B cell (primary cell): Measurements from ENCODE around the gene YJU2. TPM values are rescaled to one million over a fixed set of nuclear protein-coding genes. Genes with fewer than 3 reads are reported as not detected.
A peak's percentile ranks its signal among the peaks of the same experiment; 100 is the strongest.

Experiments used
- ATAC-seq: fragments of 200-7000 bp; cut with Tn5 transposase; one replicate; pipeline ENCODE4 v1.10.0; 2021; ENCODE audit warnings: low read depth, mild to moderate bottlenecking, moderate number of reproducible peaks, moderate library complexity
- CTCF ChIA-PET: fragments of 350-600 bp; sonication (Branson Sonifier 250); formaldehyde crosslinking; loops from one replicate; lab custom pipeline; 2021; ENCODE audit warnings: antibody characterized with exemption, inconsistent platforms; lab: Charles Lee
- POLR2A ChIA-PET: fragments of 350-600 bp; sonication (Branson Sonifier 250); formaldehyde crosslinking; loops from one replicate; lab custom pipeline; 2021; ENCODE audit warnings: antibody characterized with exemption; lab: Charles Lee
- DNase-seq: peaks from one replicate; pipeline ENCODE4 v3.0.0; 2013
- H2AFZ ChIP-seq: 2 replicates; pipeline ENCODE4 v1.6.1; 2012; ENCODE audit warnings: mild to moderate bottlenecking, low read depth, low read length; ENCODE audit not compliant: insufficient read depth, poor library complexity, severe bottlenecking
- H3K27ac ChIP-seq, 2 donors: 1 replicate in 1 of 2; 2 replicates in 1 of 2; pipeline ENCODE4 v1.5.1; 2012 to 2013; ENCODE audit warnings: low read length in 2 of 2, mild to moderate bottlenecking in 2 of 2, moderate library complexity in 1 of 2
- H3K27me3 ChIP-seq, 4 experiments: fragments of 200-600 bp in 1 of 4; sonication (generic) in 1 of 4; replicated peaks in 1 of 4; 1 replicate in 2 of 4; 2 replicates in 2 of 4; pipeline versions ENCODE4 v1.6.1 to v1.7.0; 2013 to 2016; ENCODE audit warnings: low read length in 3 of 4, mild to moderate bottlenecking in 2 of 4, mixed read lengths in 1 of 4, moderate library complexity in 1 of 4; ENCODE audit not compliant: insufficient read depth in 4 of 4, control insufficient read depth in 3 of 4; ENCODE audit errors: control extremely low read depth in 1 of 4
- H3K36me3 ChIP-seq, 2 experiments: replicated peaks in 1 of 2; 1 replicate in 1 of 2; 2 replicates in 1 of 2; pipeline versions ENCODE4 v1.6.1 to v1.7.1; 2013; ENCODE audit warnings: low read length in 1 of 2; ENCODE audit not compliant: insufficient read depth in 2 of 2, control insufficient read depth in 1 of 2; ENCODE audit errors: control extremely low read depth in 1 of 2, extremely low read depth in 1 of 2
- H3K4me1 ChIP-seq, 2 donors: fragments of 200-600 bp in 1 of 2; sonication (generic) in 1 of 2; 1 replicate in 1 of 2; 2 replicates in 1 of 2; pipeline versions ENCODE4 v1.5.1 to v1.6.1; 2013 to 2017; ENCODE audit warnings: low read length in 2 of 2; ENCODE audit not compliant: control insufficient read depth in 2 of 2, insufficient read depth in 2 of 2
- H3K4me2 ChIP-seq: replicated peaks from 2 replicates; pipeline ENCODE3; 2012; ENCODE audit warnings: mild to moderate bottlenecking, low read depth, low read length; ENCODE audit not compliant: poor library complexity, severe bottlenecking
- H3K4me3 ChIP-seq, 5 experiments: fragments of 200-600 bp in 1 of 5; sonication (generic) in 1 of 5; 1 replicate in 3 of 5; 2 replicates in 2 of 5; pipeline versions ENCODE4 v1.5.1 to v1.7.0; 2011 to 2016; ENCODE audit warnings: low read length in 4 of 5, mild to moderate bottlenecking in 4 of 5, low read depth in 2 of 5, control low read depth in 1 of 5, moderate library complexity in 1 of 5; ENCODE audit not compliant: insufficient read depth in 1 of 5; ENCODE audit errors: control extremely low read depth in 1 of 5, extremely low read depth in 1 of 5
- H3K79me2 ChIP-seq: fragments of 200-600 bp; sonication (generic); one replicate; pipeline ENCODE4 v1.6.0; 2016; ENCODE audit warnings: low read length; ENCODE audit not compliant: control insufficient read depth, insufficient read depth
- H3K9ac ChIP-seq: fragments of 200-600 bp; sonication (generic); 2 replicates; pipeline ENCODE4 v1.6.1; 2017; ENCODE audit warnings: mild to moderate bottlenecking, low read length, moderate library complexity
- H3K9me3 ChIP-seq, 3 donors: one replicate each; pipeline versions ENCODE4 v1.6.1 to v1.7.1; 2013; ENCODE audit warnings: low read length in 2 of 3; ENCODE audit not compliant: control insufficient read depth in 2 of 3, insufficient read depth in 1 of 3; ENCODE audit errors: control extremely low read depth in 1 of 3
- H4K20me1 ChIP-seq: 2 replicates; pipeline ENCODE4 v1.6.0; 2012; ENCODE audit warnings: mild to moderate bottlenecking, low read length; ENCODE audit not compliant: insufficient read depth, control insufficient read depth, poor library complexity, severe bottlenecking
- H3K27ac Mint-ChIP-seq: one replicate; pipeline ENCODE4 v1.8.0; 2021; ENCODE audit warnings: mixed read lengths
- H3K27me3 Mint-ChIP-seq: one replicate; pipeline ENCODE4 v1.8.0; 2021; ENCODE audit warnings: mixed read lengths
- H3K4me1 Mint-ChIP-seq: one replicate; pipeline ENCODE4 v1.8.0; 2021; ENCODE audit warnings: mixed read lengths
- H3K4me3 Mint-ChIP-seq: one replicate; pipeline ENCODE4 v1.8.0; 2021; ENCODE audit warnings: mixed read lengths
- H3K9me3 Mint-ChIP-seq: one replicate; pipeline ENCODE4 v1.8.0; 2022; ENCODE audit warnings: mixed read lengths; ENCODE audit not compliant: insufficient read depth
- EZH2 ChIP-seq: IDR thresholded peaks from 2 replicates; pipeline ENCODE4 v1.6.1; 2012; ENCODE audit warnings: borderline replicate concordance, low read depth, mild to moderate bottlenecking, moderate library complexity, low read length; ENCODE audit not compliant: insufficient read depth, poor library complexity, severe bottlenecking
- WGBS: methylation state at CpG from one replicate; pipeline ENCODE4 v1.1.5; 2013; ENCODE audit warnings: missing lambda C conversion rate; ENCODE audit not compliant: insufficient coverage; 5-methylcytosine and 5-hydroxymethylcytosine counted together
- intact Hi-C: fragments of 100-400 bp; cut with micrococcal nuclease; formaldehyde crosslinking; loops from one replicate; pipeline ENCODE4 v1.10.0; 2022
- polyA plus RNA-seq: library from polyadenylated mRNA; depleted of rRNA; stranded (reverse); fragments of >200 nt; gene quantifications from 2 replicates; pipeline ENCODE4 v1.2.3, GENCODE V29; 2012
- total RNA-seq, 2 donors: library from RNA; stranded (reverse); fragments of 120-200 nt in 1 of 2; gene quantifications; 1 replicate in 1 of 2; 2 replicates in 1 of 2; pipeline versions ENCODE4 v1.2.3 to v1.2.4, GENCODE V29; 2013 to 2022
- TF ChIP-seq, protein P1 (sequence below): fragments of 200-600 bp; IDR thresholded peaks from one replicate; pipeline ENCODE4 v1.8.0; 2022; ENCODE audit warnings: antibody characterized with exemption, mild to moderate bottlenecking

YJU2 gene
- total and polyA plus RNA-seq, 2 donors (not counting 1 experiment from before 2014, with no cell fraction given) = 40.3 to 45.7 TPM

DNA sequence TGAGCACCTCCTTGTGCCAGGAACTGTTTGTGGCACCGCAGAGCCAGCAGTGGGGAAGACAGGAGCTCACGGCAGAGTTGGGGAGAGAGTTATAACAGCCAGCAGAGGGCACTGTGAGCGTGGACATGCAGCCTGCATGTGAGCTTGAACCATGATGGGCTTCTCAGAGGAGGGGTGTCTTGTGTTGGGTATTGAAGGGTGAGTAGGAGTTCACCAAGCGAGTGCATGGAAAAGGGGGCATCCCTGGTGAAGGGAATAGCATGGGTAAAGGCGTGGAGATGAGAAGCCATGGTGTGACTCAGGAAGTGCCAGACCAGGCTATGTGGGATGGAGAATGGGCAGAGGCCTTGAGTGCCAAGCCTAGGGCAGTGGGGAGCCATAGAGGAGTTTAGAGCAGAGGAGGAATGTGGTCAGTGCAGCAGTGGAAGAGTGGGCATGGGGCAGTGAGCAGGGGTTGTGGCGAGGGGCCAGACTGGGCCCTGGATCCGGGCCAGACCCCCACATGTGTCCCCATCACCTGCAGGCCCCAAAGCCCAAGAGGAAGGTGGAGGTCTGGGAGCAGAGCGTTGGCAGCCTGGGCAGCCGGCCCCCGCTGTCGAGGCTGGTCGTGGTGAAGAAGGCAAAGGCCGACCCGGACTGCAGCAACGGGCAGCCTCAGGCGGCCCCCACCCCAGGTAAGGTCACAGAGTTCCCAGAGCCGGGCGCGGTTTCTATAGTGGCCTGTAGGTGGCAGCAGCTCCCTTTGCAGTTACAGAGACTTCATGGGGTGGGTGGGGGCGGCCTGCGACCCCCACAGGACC is 20.4 kb downstream of the YJU2 start:
- peak; percentile 79 for ATAC-seq
- ChIA-PET CTCF (interaction anchor here (0.7 to 8.1 kb wide), 17 partner anchors 9 to 369 kb away, joined by 3 to 89 read pairs (median 4); partner anchors contain the start of genes CHAF1A, HDGFL2, MPND and SH3GL1), POLR2A (interaction anchor here (1.2 kb wide), 1 partner anchor 133 kb away, joined by 3 read pairs; the partner anchor contains the start of gene SH3GL1)
- H3K4me1 Mint-ChIP-seq = peaks cover 12% of the 10 kb centered on the region
- TF ChIP-seq EZH2 = no peak
- TF ChIP-seq, protein P1, sequence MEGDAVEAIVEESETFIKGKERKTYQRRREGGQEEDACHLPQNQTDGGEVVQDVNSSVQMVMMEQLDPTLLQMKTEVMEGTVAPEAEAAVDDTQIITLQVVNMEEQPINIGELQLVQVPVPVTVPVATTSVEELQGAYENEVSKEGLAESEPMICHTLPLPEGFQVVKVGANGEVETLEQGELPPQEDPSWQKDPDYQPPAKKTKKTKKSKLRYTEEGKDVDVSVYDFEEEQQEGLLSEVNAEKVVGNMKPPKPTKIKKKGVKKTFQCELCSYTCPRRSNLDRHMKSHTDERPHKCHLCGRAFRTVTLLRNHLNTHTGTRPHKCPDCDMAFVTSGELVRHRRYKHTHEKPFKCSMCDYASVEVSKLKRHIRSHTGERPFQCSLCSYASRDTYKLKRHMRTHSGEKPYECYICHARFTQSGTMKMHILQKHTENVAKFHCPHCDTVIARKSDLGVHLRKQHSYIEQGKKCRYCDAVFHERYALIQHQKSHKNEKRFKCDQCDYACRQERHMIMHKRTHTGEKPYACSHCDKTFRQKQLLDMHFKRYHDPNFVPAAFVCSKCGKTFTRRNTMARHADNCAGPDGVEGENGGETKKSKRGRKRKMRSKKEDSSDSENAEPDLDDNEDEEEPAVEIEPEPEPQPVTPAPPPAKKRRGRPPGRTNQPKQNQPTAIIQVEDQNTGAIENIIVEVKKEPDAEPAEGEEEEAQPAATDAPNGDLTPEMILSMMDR = peak; percentile 84
- Histone ChIP-seq H3K4me3 (no peak overlapping the region), H3K9ac (no peak overlapping the region), H4K20me1 (peaks cover 9% of the 10 kb centered on the region), H2AFZ (no peak overlapping the region), H3K79me2 (no peaks in the 10 kb centered on the region), H3K27me3 (no peaks in the 10 kb centered on the region), H3K4me1 (peaks cover 0 to 11% of the 10 kb centered on the region in 2 donors), H3K4me2 (no peak overlapping the region), H3K27ac (no peak overlapping the region), H3K36me3 (peaks cover 0 to 60% of the 10 kb centered on the region in 2 experiments), H3K9me3 (peaks cover 0 to under 1% (median 0%) of the 10 kb centered on the region in 3 donors)
- peak overlapping the region; percentile 37 for H3K27ac Mint-ChIP-seq
- no peak overlapping the region for H3K4me3 Mint-ChIP-seq
- 68% methylated on average over 16 of the region's 21 CpGs for WGBS
- DNase-seq = peak; percentile 70
- H3K27me3 Mint-ChIP-seq = no peaks in the 10 kb centered on the region
- no peaks in the 10 kb centered on the region for H3K9me3 Mint-ChIP-seq
- intact Hi-C loops = loop anchor here (1.0 kb wide), 2 partner anchors 85 to 135 kb away; partner anchors contain the start of gene CHAF1A
